Measurements from ENCODE around the gene PARD3.

PARD3 gene

DNA sequence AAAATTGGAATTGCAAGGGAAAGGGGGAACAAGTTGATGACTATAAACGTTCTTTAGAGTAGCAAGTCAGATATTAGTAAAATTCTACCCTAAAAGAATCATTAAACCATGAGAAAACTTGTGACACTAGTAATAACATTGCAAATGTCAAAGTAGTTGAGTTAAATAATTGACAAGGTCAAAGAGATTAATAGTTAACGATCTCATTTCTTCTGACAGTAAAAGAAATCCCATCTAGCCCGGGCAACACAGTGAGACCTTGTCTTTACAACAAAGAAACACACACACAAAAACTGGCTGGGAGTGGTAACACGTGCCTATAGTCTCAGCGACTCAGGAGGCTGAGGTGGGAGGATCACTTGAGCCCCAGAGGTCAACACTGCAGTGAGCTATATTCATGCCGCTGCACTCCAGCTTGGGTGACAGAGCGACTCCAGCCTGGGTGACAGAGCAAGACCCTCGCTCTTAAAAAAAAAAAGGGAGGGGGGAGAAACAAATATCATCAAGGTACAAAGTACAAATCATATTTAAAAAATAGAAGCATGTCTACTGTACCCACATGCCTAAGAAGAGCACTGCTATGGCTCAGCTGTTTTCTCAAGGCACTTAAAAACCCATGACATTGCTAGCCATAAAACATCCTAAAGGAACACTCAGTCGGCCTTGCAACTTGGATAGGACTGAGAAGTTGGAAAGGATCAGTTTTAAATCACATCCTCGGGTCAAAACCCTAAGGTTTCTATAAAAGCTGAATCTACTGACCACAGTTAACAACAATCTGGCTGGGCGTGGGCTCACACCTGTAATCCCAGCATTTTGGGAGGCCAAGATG lies 401.1 kb downstream of the PARD3 start:
- H2AFZ ChIP-seq (ENCODE audit: insufficient read depth, low read length, poor library complexity) = no peak overlapping the region
- H3K23ac ChIP-seq (ENCODE audit: low read length) = no peak overlapping the region
- no peak overlapping the region for H3K4ac ChIP-seq (ENCODE audit: low read depth, low read length)
- H3K14ac ChIP-seq (ENCODE audit: low read length) = no peak overlapping the region
- DNase-seq = no peak
- no peak overlapping the region for H2BK5ac ChIP-seq (ENCODE audit: low read depth, low read length, poor library complexity)
- H3K27ac ChIP-seq (ENCODE audit: low read depth, low read length) = no peak overlapping the region
- no peak overlapping the region for H3K4me3 ChIP-seq (ENCODE audit: low read depth, low read length)
- H3K36me3 ChIP-seq (ENCODE audit: control insufficient read depth in 1 of 2, insufficient read depth in 2 of 2, low read length in 2 of 2) = no peaks in the 10 kb centered on the region
- H2BK120ac ChIP-seq (ENCODE audit: insufficient read depth, low read length, poor library complexity) = no peak overlapping the region
- H4K91ac ChIP-seq (ENCODE audit: low read depth, low read length) = no peak overlapping the region
- H3K79me1 ChIP-seq (ENCODE audit: low read length) = no peaks in the 10 kb centered on the region
- no peak overlapping the region for H2AK5ac ChIP-seq (ENCODE audit: low read length)
- H3K27me3 ChIP-seq (ENCODE audit: insufficient read depth, low read length) = no peaks in the 10 kb centered on the region
- no peak overlapping the region for H3K4me2 ChIP-seq (ENCODE audit: low read length)
- WGBS (ENCODE audit: extremely low coverage, insufficient coverage, insufficient read length) = no CpG with 5 or more reads among the region's 11 CpGs
- no peak overlapping the region for H4K8ac ChIP-seq (ENCODE audit: low read depth, low read length)
- H3K9ac ChIP-seq (ENCODE audit: low read length) = no peak overlapping the region
- H3K4me1 ChIP-seq (ENCODE audit: control insufficient read depth in 1 of 2, insufficient read depth in 2 of 2, low read length in 2 of 2) = no peaks in the 10 kb centered on the region
- H3K79me2 ChIP-seq (ENCODE audit: control insufficient read depth, insufficient read depth, low read length, poor library complexity) = no peaks in the 10 kb centered on the region
- H4K12ac ChIP-seq (ENCODE audit: low read depth, low read length) = no peak overlapping the region
- H2BK12ac ChIP-seq (ENCODE audit: low read length) = no peak overlapping the region
- no peaks in the 10 kb centered on the region for H3K9me3 ChIP-seq (ENCODE audit: insufficient read depth, low read depth, low read length)
- no peak overlapping the region for H3K18ac ChIP-seq (ENCODE audit: low read length)

DNA sequence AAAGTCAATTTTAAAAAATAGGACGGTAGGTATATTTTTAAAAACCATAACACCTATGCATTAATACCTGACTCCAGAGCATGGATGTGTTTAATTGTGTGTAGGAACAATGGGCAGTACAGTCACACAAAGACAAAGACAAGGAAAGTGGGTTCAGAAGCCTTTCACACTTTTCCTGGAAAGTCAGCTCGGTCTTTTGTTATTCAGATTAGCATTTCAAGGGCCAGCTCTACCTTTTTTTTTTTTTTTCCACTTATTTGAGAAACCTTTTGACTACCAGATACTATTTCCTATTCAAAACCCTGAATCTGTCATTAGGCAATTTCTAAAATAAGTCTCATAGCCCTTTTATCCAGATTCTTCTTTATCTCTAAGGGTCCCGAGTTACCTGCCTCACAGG lies 401.9 kb downstream of the PARD3 start:
- WGBS (ENCODE audit: extremely low coverage, insufficient coverage, insufficient read length) = no CpG with 5 or more reads among the region's 3 CpGs
- no peak overlapping the region for H3K9ac ChIP-seq (ENCODE audit: low read length)
- H3K27me3 ChIP-seq (ENCODE audit: insufficient read depth, low read length) = no peaks in the 10 kb centered on the region
- no peak overlapping the region for H4K12ac ChIP-seq (ENCODE audit: low read depth, low read length)
- H3K4me1 ChIP-seq (ENCODE audit: control insufficient read depth in 1 of 2, insufficient read depth in 2 of 2, low read length in 2 of 2) = no peaks in the 10 kb centered on the region
- no peak overlapping the region for H3K4me2 ChIP-seq (ENCODE audit: low read length)
- no peak overlapping the region for H3K23ac ChIP-seq (ENCODE audit: low read length)
- DNase-seq = no peak
- no peak overlapping the region for H2AFZ ChIP-seq (ENCODE audit: insufficient read depth, low read length, poor library complexity)
- H3K79me1 ChIP-seq (ENCODE audit: low read length) = no peaks in the 10 kb centered on the region
- no peak overlapping the region for H3K18ac ChIP-seq (ENCODE audit: low read length)
- no peak overlapping the region for H3K27ac ChIP-seq (ENCODE audit: low read depth, low read length)
- no peak overlapping the region for H3K4me3 ChIP-seq (ENCODE audit: low read depth, low read length)
- no peaks in the 10 kb centered on the region for H3K36me3 ChIP-seq (ENCODE audit: control insufficient read depth in 1 of 2, insufficient read depth in 2 of 2, low read length in 2 of 2)
- H3K14ac ChIP-seq (ENCODE audit: low read length) = no peak overlapping the region
- no peak overlapping the region for H2AK5ac ChIP-seq (ENCODE audit: low read length)
- no peaks in the 10 kb centered on the region for H3K79me2 ChIP-seq (ENCODE audit: control insufficient read depth, insufficient read depth, low read length, poor library complexity)
- no peak overlapping the region for H2BK5ac ChIP-seq (ENCODE audit: low read depth, low read length, poor library complexity)
- no peaks in the 10 kb centered on the region for H3K9me3 ChIP-seq (ENCODE audit: insufficient read depth, low read depth, low read length)
- H3K4ac ChIP-seq (ENCODE audit: low read depth, low read length) = no peak overlapping the region
- H2BK120ac ChIP-seq (ENCODE audit: insufficient read depth, low read length, poor library complexity) = no peak overlapping the region
- no peak overlapping the region for H4K8ac ChIP-seq (ENCODE audit: low read depth, low read length)
- no peak overlapping the region for H2BK12ac ChIP-seq (ENCODE audit: low read length)
- no peak overlapping the region for H4K91ac ChIP-seq (ENCODE audit: low read depth, low read length)

DNA sequence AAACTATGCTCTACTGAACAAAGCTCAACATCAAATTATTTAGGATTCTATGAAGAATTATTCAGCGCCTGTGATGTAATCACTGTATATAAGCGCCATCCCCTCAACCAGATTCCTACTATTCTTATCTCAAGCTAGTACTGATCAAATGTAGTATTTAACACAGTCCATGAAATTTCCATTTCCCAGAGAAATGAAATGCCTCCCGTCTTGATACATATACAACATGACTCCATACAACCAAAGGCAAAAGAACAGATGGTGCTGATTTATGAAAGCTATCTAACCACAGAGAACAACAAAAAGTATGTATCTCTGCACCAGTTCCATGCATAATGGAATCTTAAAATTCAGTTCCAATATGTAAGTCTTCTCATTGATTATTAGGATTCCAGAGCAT lies 406.1 kb downstream of the PARD3 start:
- H3K9me3 ChIP-seq (ENCODE audit: insufficient read depth, low read depth, low read length) = no peaks in the 10 kb centered on the region
- no peak overlapping the region for H4K91ac ChIP-seq (ENCODE audit: low read depth, low read length)
- no peak overlapping the region for H3K14ac ChIP-seq (ENCODE audit: low read length)
- H2AK5ac ChIP-seq (ENCODE audit: low read length) = no peak overlapping the region
- no peaks in the 10 kb centered on the region for H3K27me3 ChIP-seq (ENCODE audit: insufficient read depth, low read length)
- no peaks in the 10 kb centered on the region for H3K79me1 ChIP-seq (ENCODE audit: low read length)
- H4K12ac ChIP-seq (ENCODE audit: low read depth, low read length) = no peak overlapping the region
- no peak overlapping the region for H3K4me3 ChIP-seq (ENCODE audit: low read depth, low read length)
- H3K4me1 ChIP-seq (ENCODE audit: control insufficient read depth in 1 of 2, insufficient read depth in 2 of 2, low read length in 2 of 2) = peaks cover 2% of the 10 kb centered on the region in 2 experiments
- H3K4me2 ChIP-seq (ENCODE audit: low read length) = no peak overlapping the region
- no peak overlapping the region for H3K9ac ChIP-seq (ENCODE audit: low read length)
- H2BK12ac ChIP-seq (ENCODE audit: low read length) = no peak overlapping the region
- H3K27ac ChIP-seq (ENCODE audit: low read depth, low read length) = no peak overlapping the region
- H4K8ac ChIP-seq (ENCODE audit: low read depth, low read length) = no peak overlapping the region
- H3K23ac ChIP-seq (ENCODE audit: low read length) = no peak overlapping the region
- H2AFZ ChIP-seq (ENCODE audit: insufficient read depth, low read length, poor library complexity) = no peak overlapping the region
- no peaks in the 10 kb centered on the region for H3K36me3 ChIP-seq (ENCODE audit: control insufficient read depth in 1 of 2, insufficient read depth in 2 of 2, low read length in 2 of 2)
- no peak for DNase-seq
- no peak overlapping the region for H2BK5ac ChIP-seq (ENCODE audit: low read depth, low read length, poor library complexity)
- H3K79me2 ChIP-seq (ENCODE audit: control insufficient read depth, insufficient read depth, low read length, poor library complexity) = no peaks in the 10 kb centered on the region
- no peak overlapping the region for H2BK120ac ChIP-seq (ENCODE audit: insufficient read depth, low read length, poor library complexity)
- no peak overlapping the region for H3K4ac ChIP-seq (ENCODE audit: low read depth, low read length)
- no peak overlapping the region for H3K18ac ChIP-seq (ENCODE audit: low read length)
- no CpG with 5 or more reads among the region's 3 CpGs for WGBS (ENCODE audit: extremely low coverage, insufficient coverage, insufficient read length)

DNA sequence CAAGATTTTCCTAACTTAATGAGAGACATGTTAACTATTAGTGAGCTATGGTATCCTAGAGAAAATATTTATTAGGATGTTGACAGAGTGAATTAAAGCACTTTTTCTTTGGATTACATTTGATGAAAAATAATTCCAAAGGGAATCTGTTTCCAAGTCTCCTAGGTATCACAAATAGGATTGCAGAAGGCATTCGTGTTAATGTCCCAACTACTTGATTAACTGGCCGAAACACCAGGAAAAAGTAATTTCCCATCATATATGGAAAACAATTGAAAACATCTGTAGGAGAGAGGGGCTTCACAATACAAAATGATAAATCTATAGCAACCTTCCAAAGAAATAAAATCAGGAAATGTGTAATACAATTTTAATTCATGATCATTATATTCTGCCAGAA lies 406.7 kb downstream of the PARD3 start:
- DNase-seq = no peak
- H3K4ac ChIP-seq (ENCODE audit: low read depth, low read length) = no peak overlapping the region
- H3K79me1 ChIP-seq (ENCODE audit: low read length) = no peaks in the 10 kb centered on the region
- H2BK120ac ChIP-seq (ENCODE audit: insufficient read depth, low read length, poor library complexity) = no peak overlapping the region
- WGBS (ENCODE audit: extremely low coverage, insufficient coverage, insufficient read length) = no CpG with 5 or more reads among the region's 2 CpGs
- H4K8ac ChIP-seq (ENCODE audit: low read depth, low read length) = no peak overlapping the region
- H3K23ac ChIP-seq (ENCODE audit: low read length) = no peak overlapping the region
- H3K27me3 ChIP-seq (ENCODE audit: insufficient read depth, low read length) = no peaks in the 10 kb centered on the region
- no peaks in the 10 kb centered on the region for H3K79me2 ChIP-seq (ENCODE audit: control insufficient read depth, insufficient read depth, low read length, poor library complexity)
- no peak overlapping the region for H3K18ac ChIP-seq (ENCODE audit: low read length)
- H2BK12ac ChIP-seq (ENCODE audit: low read length) = no peak overlapping the region
- no peak overlapping the region for H3K4me3 ChIP-seq (ENCODE audit: low read depth, low read length)
- no peak overlapping the region for H4K12ac ChIP-seq (ENCODE audit: low read depth, low read length)
- H2AK5ac ChIP-seq (ENCODE audit: low read length) = no peak overlapping the region
- no peaks in the 10 kb centered on the region for H3K36me3 ChIP-seq (ENCODE audit: control insufficient read depth in 1 of 2, insufficient read depth in 2 of 2, low read length in 2 of 2)
- H3K4me1 ChIP-seq (ENCODE audit: control insufficient read depth in 1 of 2, insufficient read depth in 2 of 2, low read length in 2 of 2) = peaks cover 2% of the 10 kb centered on the region in 2 experiments
- no peak overlapping the region for H3K4me2 ChIP-seq (ENCODE audit: low read length)
- H2AFZ ChIP-seq (ENCODE audit: insufficient read depth, low read length, poor library complexity) = no peak overlapping the region
- no peak overlapping the region for H3K27ac ChIP-seq (ENCODE audit: low read depth, low read length)
- no peak overlapping the region for H4K91ac ChIP-seq (ENCODE audit: low read depth, low read length)
- no peak overlapping the region for H2BK5ac ChIP-seq (ENCODE audit: low read depth, low read length, poor library complexity)
- no peak overlapping the region for H3K14ac ChIP-seq (ENCODE audit: low read length)
- no peak overlapping the region for H3K9ac ChIP-seq (ENCODE audit: low read length)
- no peaks in the 10 kb centered on the region for H3K9me3 ChIP-seq (ENCODE audit: insufficient read depth, low read depth, low read length)

Measured in trophoblast cell (in vitro differentiated cells and primary cell).